ENCODE measurements around the gene TAAR1.
"Not testable (repeated sequence)": the region's sequence is repeated elsewhere in the genome, so short reads cannot be mapped to it uniquely, and the experiment has no call there.

TAAR1 gene

GRCh38 chr6:132604635-132605152 is 54.3 kb downstream of the TAAR1 start:
- H3K4me3 ChIP-seq, result no peak overlapping the region
- H3K27ac ChIP-seq, result no peak overlapping the region

- not testable (repeated sequence) for H3K27ac ChIP-seq, H3K4me3 ChIP-seq
These were observed 58.1 kb downstream of the TAAR1 start for GRCh38 chr6:132600900-132601299.

GRCh38 chr6:132598473-132598872 is 60.5 kb downstream of the TAAR1 start:
- Histone ChIP-seq H3K4me3 (no peak overlapping the region), H3K27ac (no peak overlapping the region)

- no peak overlapping the region for H3K4me3 ChIP-seq
- no peak overlapping the region for H3K27ac ChIP-seq
These were observed 62.8 kb downstream of the TAAR1 start for GRCh38 chr6:132596201-132596600.
